Neuron (in vitro differentiated cells): ENCODE measurements around the gene ELF5.

ENCODE experiments used
- H2AFZ ChIP-seq: one replicate; pipeline ENCODE4 v1.6.1; 2013; ENCODE audit warnings: low read depth, mild to moderate bottlenecking, inconsistent platforms, low read length, moderate library complexity
- H3K27me3 ChIP-seq: one replicate; pipeline ENCODE4 v1.6.1; 2013; ENCODE audit warnings: low read length; ENCODE audit not compliant: insufficient read depth
- H3K36me3 ChIP-seq: one replicate; pipeline ENCODE4 v1.6.1; 2013; ENCODE audit warnings: low read length; ENCODE audit not compliant: insufficient read depth
- H3K4me1 ChIP-seq: one replicate; pipeline ENCODE4 v1.6.1; 2013; ENCODE audit warnings: low read length; ENCODE audit not compliant: insufficient read depth
- H3K4me3 ChIP-seq: 2 replicates; pipeline ENCODE4 v1.5.1; 2013; ENCODE audit warnings: mild to moderate bottlenecking, low read length, moderate library complexity
- H3K9me3 ChIP-seq: one replicate; pipeline ENCODE4 v1.6.1; 2013; ENCODE audit warnings: low read length

ELF5 gene

GRCh38 chr11:34476849-34477248 lies 36.7 kb downstream of the ELF5 start:
- H3K36me3 ChIP-seq: no peaks in the 10 kb centered on the region
- H3K4me1 ChIP-seq: no peaks in the 10 kb centered on the region
- no peak overlapping the region for H2AFZ ChIP-seq
- H3K9me3 ChIP-seq: no peaks in the 10 kb centered on the region
- H3K27me3 ChIP-seq: no peaks in the 10 kb centered on the region
- no peak overlapping the region for H3K4me3 ChIP-seq

- Histone ChIP-seq H3K9me3 (no peaks in the 10 kb centered on the region), H2AFZ (no peak overlapping the region), H3K27me3 (no peaks in the 10 kb centered on the region)
These were observed 37.9 kb downstream of the ELF5 start for GRCh38 chr11:34475656-34476055.

GRCh38 chr11:34473603-34474169 lies 39.9 kb downstream of the ELF5 start:
- Histone ChIP-seq H3K27me3 (no peaks in the 10 kb centered on the region), H3K9me3 (no peaks in the 10 kb centered on the region), H3K36me3 (no peaks in the 10 kb centered on the region), H3K4me1 (no peaks in the 10 kb centered on the region), H2AFZ (no peak overlapping the region), H3K4me3 (no peak overlapping the region)

More at GRCh38 chr11:34475656-34476055, 37.9 kb downstream of the ELF5 start:
- Histone ChIP-seq H3K4me3 (no peak overlapping the region), H3K36me3 (no peaks in the 10 kb centered on the region), H3K4me1 (no peaks in the 10 kb centered on the region)

- no peak overlapping the region for H3K4me3 ChIP-seq
- no peaks in the 10 kb centered on the region for H3K36me3 ChIP-seq
- H3K9me3 ChIP-seq: no peaks in the 10 kb centered on the region
- no peak overlapping the region for H2AFZ ChIP-seq
- H3K4me1 ChIP-seq: no peaks in the 10 kb centered on the region
- no peaks in the 10 kb centered on the region for H3K27me3 ChIP-seq
These were observed 45.3 kb downstream of the ELF5 start for GRCh38 chr11:34468209-34468841.

- no peaks in the 10 kb centered on the region for H3K4me1 ChIP-seq
- H3K36me3 ChIP-seq: no peaks in the 10 kb centered on the region
- no peaks in the 10 kb centered on the region for H3K9me3 ChIP-seq
- H3K4me3 ChIP-seq: no peak overlapping the region
- no peak overlapping the region for H2AFZ ChIP-seq
- H3K27me3 ChIP-seq: no peaks in the 10 kb centered on the region
These were observed 46.6 kb downstream of the ELF5 start for GRCh38 chr11:34466802-34467488.

- Histone ChIP-seq H3K9me3 (no peaks in the 10 kb centered on the region), H3K4me1 (no peaks in the 10 kb centered on the region), H3K4me3 (no peak overlapping the region), H3K27me3 (no peaks in the 10 kb centered on the region), H3K36me3 (no peaks in the 10 kb centered on the region), H2AFZ (no peak overlapping the region)
These were observed 49.0 kb downstream of the ELF5 start for GRCh38 chr11:34464591-34465051.

GRCh38 chr11:34461215-34461614 lies 52.4 kb downstream of the ELF5 start:
- no peak overlapping the region for H2AFZ ChIP-seq
- no peaks in the 10 kb centered on the region for H3K36me3 ChIP-seq
- no peaks in the 10 kb centered on the region for H3K9me3 ChIP-seq
- H3K27me3 ChIP-seq: peaks cover 2% of the 10 kb centered on the region
- no peak overlapping the region for H3K4me3 ChIP-seq
- H3K4me1 ChIP-seq: no peaks in the 10 kb centered on the region

GRCh38 chr11:34460278-34460677 lies 53.3 kb downstream of the ELF5 start:
- H3K36me3 ChIP-seq: no peaks in the 10 kb centered on the region
- no peaks in the 10 kb centered on the region for H3K9me3 ChIP-seq

GRCh38 chr11:34459507-34460162 lies 54.0 kb downstream of the ELF5 start:
- Histone ChIP-seq H2AFZ (no peak overlapping the region), H3K9me3 (no peaks in the 10 kb centered on the region), H3K27me3 (peaks cover 2% of the 10 kb centered on the region), H3K36me3 (no peaks in the 10 kb centered on the region), H3K4me1 (no peaks in the 10 kb centered on the region), H3K4me3 (no peak overlapping the region)

More at GRCh38 chr11:34460278-34460677, 53.3 kb downstream of the ELF5 start:
- no peaks in the 10 kb centered on the region for H3K4me1 ChIP-seq
- peaks cover 2% of the 10 kb centered on the region for H3K27me3 ChIP-seq
- H3K4me3 ChIP-seq: no peak overlapping the region
- H2AFZ ChIP-seq: no peak overlapping the region

- Histone ChIP-seq H3K4me3 (no peak overlapping the region), H3K9me3 (no peaks in the 10 kb centered on the region), H3K27me3 (peaks cover 2% of the 10 kb centered on the region), H2AFZ (no peak overlapping the region), H3K36me3 (no peaks in the 10 kb centered on the region), H3K4me1 (no peaks in the 10 kb centered on the region)
These were observed 55.1 kb downstream of the ELF5 start for GRCh38 chr11:34458525-34458924.

- no peaks in the 10 kb centered on the region for H3K36me3 ChIP-seq
These were observed 56.0 kb downstream of the ELF5 start for GRCh38 chr11:34457607-34458006.

GRCh38 chr11:34454308-34455032 lies 59.1 kb downstream of the ELF5 start:
- Histone ChIP-seq H3K9me3 (no peaks in the 10 kb centered on the region), H2AFZ (no peak overlapping the region), H3K36me3 (no peaks in the 10 kb centered on the region), H3K4me3 (no peak overlapping the region), H3K27me3 (peaks cover 2% of the 10 kb centered on the region), H3K4me1 (no peaks in the 10 kb centered on the region)

More at GRCh38 chr11:34457607-34458006, 56.0 kb downstream of the ELF5 start:
- Histone ChIP-seq H3K9me3 (no peaks in the 10 kb centered on the region), H2AFZ (no peak overlapping the region), H3K4me1 (no peaks in the 10 kb centered on the region), H3K4me3 (no peak overlapping the region), H3K27me3 (peaks cover 2% of the 10 kb centered on the region)
